Nephron (organoid): Measurements from ENCODE around the gene GPAM.
"Not testable (repeated sequence)": the region's sequence is repeated elsewhere in the genome, so short reads cannot be mapped to it uniquely, and the experiment has no call there.

Experiments used
- H3K27ac Mint-ChIP-seq, 3 experiments: 2 replicates each; pipeline ENCODE4 v1.8.0; 2020; ENCODE audit warnings: mixed read lengths in 3 of 3, mild to moderate bottlenecking in 2 of 3, moderate library complexity in 1 of 3
- H3K27me3 Mint-ChIP-seq: 2 replicates; pipeline ENCODE4 v1.8.0; 2021; ENCODE audit warnings: low read depth, mild to moderate bottlenecking, moderate library complexity, mixed read lengths
- H3K36me3 Mint-ChIP-seq: 2 replicates; pipeline ENCODE4 v1.8.0; 2020; ENCODE audit warnings: low read depth, mixed read lengths
- H3K4me1 Mint-ChIP-seq: 2 replicates; pipeline ENCODE4 v1.8.0; 2020; ENCODE audit warnings: mixed read lengths
- H3K4me3 Mint-ChIP-seq, 3 experiments: 2 replicates each; pipeline ENCODE4 v1.8.0; 2020; ENCODE audit warnings: mild to moderate bottlenecking in 3 of 3, mixed read lengths in 3 of 3, moderate library complexity in 2 of 3
- H3K9me3 Mint-ChIP-seq: 2 replicates; pipeline ENCODE4 v1.8.0; 2020; ENCODE audit warnings: mixed read lengths
- CTCF ChIP-seq, 3 experiments: fragments of 200-600 bp; sonication (generic); IDR thresholded peaks; one replicate each; pipeline ENCODE4 v1.5.0; 2021; ENCODE audit warnings: antibody characterized with exemption in 3 of 3; ENCODE audit not compliant: unreplicated experiment in 3 of 3

The GPAM gene

GRCh38 chr10:112203328-112204076 is 19.9 kb upstream of the GPAM start:
- Mint-ChIP-seq H3K36me3 (no peaks in the 10 kb centered on the region), H3K4me3 (no peak overlapping the region), H3K4me1 (no peaks in the 10 kb centered on the region), H3K27me3 (peaks cover 12% of the 10 kb centered on the region), H3K27ac (no peak overlapping the region), H3K9me3 (peaks cover 5% of the 10 kb centered on the region)
- no peak for TF ChIP-seq CTCF (IDR thresholded peaks at IDR 0.05; ENCODE audit: unreplicated experiment in 3 of 3)

GRCh38 chr10:112202561-112203241 is 19.1 kb upstream of the GPAM start:
- no peaks in the 10 kb centered on the region for H3K36me3 Mint-ChIP-seq
- H3K27ac Mint-ChIP-seq: no peak overlapping the region
- H3K9me3 Mint-ChIP-seq: peaks cover 5% of the 10 kb centered on the region
- H3K4me1 Mint-ChIP-seq: no peaks in the 10 kb centered on the region
- H3K4me3 Mint-ChIP-seq: no peak overlapping the region
- TF ChIP-seq CTCF (IDR thresholded peaks at IDR 0.05; ENCODE audit: unreplicated experiment in 3 of 3): no peak
- peaks cover 12% of the 10 kb centered on the region for H3K27me3 Mint-ChIP-seq

- Mint-ChIP-seq H3K9me3 (peaks cover 5% of the 10 kb centered on the region), H3K36me3 (no peaks in the 10 kb centered on the region), H3K4me3 (no peak overlapping the region), H3K27me3 (peaks cover 12% of the 10 kb centered on the region), H3K27ac (no peak overlapping the region), H3K4me1 (no peaks in the 10 kb centered on the region)
- TF ChIP-seq CTCF (IDR thresholded peaks at IDR 0.05; ENCODE audit: unreplicated experiment in 3 of 3): no peak
These were observed 18.5 kb upstream of the GPAM start for GRCh38 chr10:112202076-112202475.

GRCh38 chr10:112201334-112201733 is 17.8 kb upstream of the GPAM start:
- Mint-ChIP-seq H3K4me1 (no peaks in the 10 kb centered on the region), H3K27me3 (peaks cover 12% of the 10 kb centered on the region), H3K36me3 (no peaks in the 10 kb centered on the region), H3K27ac (no peak overlapping the region), H3K4me3 (no peak overlapping the region), H3K9me3 (peaks cover 2% of the 10 kb centered on the region)
- TF ChIP-seq CTCF (IDR thresholded peaks at IDR 0.05; ENCODE audit: unreplicated experiment in 3 of 3): no peak

- H3K27me3 Mint-ChIP-seq: peaks cover 12% of the 10 kb centered on the region
- not testable (repeated sequence) for H3K36me3 Mint-ChIP-seq, H3K27ac Mint-ChIP-seq, H3K4me3 Mint-ChIP-seq, H3K4me1 Mint-ChIP-seq, H3K9me3 Mint-ChIP-seq
These were observed 16.7 kb upstream of the GPAM start for GRCh38 chr10:112200259-112200658.

- not testable (repeated sequence) for H3K4me1 Mint-ChIP-seq, H3K27ac Mint-ChIP-seq, H3K36me3 Mint-ChIP-seq, H3K4me3 Mint-ChIP-seq, H3K9me3 Mint-ChIP-seq
- H3K27me3 Mint-ChIP-seq: peaks cover 12% of the 10 kb centered on the region
These were observed 14.1 kb upstream of the GPAM start for GRCh38 chr10:112197662-112198061.

- Mint-ChIP-seq H3K9me3 (no peaks in the 10 kb centered on the region), H3K4me3 (no peak overlapping the region), H3K4me1 (no peaks in the 10 kb centered on the region), H3K27me3 (peaks cover 3% of the 10 kb centered on the region), H3K27ac (no peak overlapping the region), H3K36me3 (no peaks in the 10 kb centered on the region)
- no peak for TF ChIP-seq CTCF (IDR thresholded peaks at IDR 0.05; ENCODE audit: unreplicated experiment in 3 of 3)
These were observed 11.7 kb upstream of the GPAM start for GRCh38 chr10:112195224-112195623.
